Vagina (tissue), 2 donors: Measurements from ENCODE around the gene AFF3. TPM values are rescaled to one million over a fixed set of nuclear protein-coding genes. Genes with fewer than 3 reads are reported as not detected.
A peak's percentile ranks its signal among the peaks of the same experiment; 100 is the strongest.

Experiments
- DNase-seq, 2 donors: peaks; one replicate each; pipeline ENCODE4 v3.0.0-alpha.2; 2017; ENCODE audit errors: extremely low spot score in 2 of 2
- H3K27ac ChIP-seq: fragments of 200-600 bp; sonication (generic); one replicate; pipeline ENCODE4 v1.5.1; 2019
- H3K27me3 ChIP-seq: fragments of 200-600 bp; sonication (generic); one replicate; pipeline ENCODE4 v1.5.1; 2019
- H3K36me3 ChIP-seq, 2 donors: fragments of 200-600 bp; sonication (generic); one replicate each; pipeline ENCODE4 v1.5.1; 2017 to 2019
- H3K4me1 ChIP-seq: fragments of 200-600 bp; sonication (generic); one replicate; pipeline ENCODE4 v1.5.1; 2019
- H3K4me3 ChIP-seq, 2 donors: fragments of 200-600 bp; sonication (generic); 1 replicate in 1 of 2; 2 replicates in 1 of 2; pipeline ENCODE4 v1.5.1; 2016 to 2019
- H3K9me3 ChIP-seq: fragments of 200-600 bp; sonication (generic); one replicate; pipeline ENCODE4 v1.5.1; 2019
- CTCF ChIP-seq, 3 experiments: fragments of 450-650 bp in 2 of 3; fragments of 200-600 bp in 1 of 3; sonication (generic) in 1 of 3; IDR thresholded peaks; one replicate each; pipeline ENCODE4 v1.5.1; 2017 to 2019; ENCODE audit warnings: antibody characterized with exemption in 3 of 3, mild to moderate bottlenecking in 2 of 3, moderate library complexity in 2 of 3
- POLR2A ChIP-seq, 2 donors: fragments of 450-650 bp; IDR thresholded peaks; one replicate each; pipeline ENCODE4 v1.6.1; 2017; ENCODE audit warnings: antibody characterized with exemption in 2 of 2, mild to moderate bottlenecking in 2 of 2, moderate library complexity in 2 of 2
- POLR2AphosphoS5 ChIP-seq, 2 donors: sonication (generic); formaldehyde crosslinking; IDR thresholded peaks; one replicate each; pipeline ENCODE4 v1.9.0; 2017; ENCODE audit warnings: antibody characterized with exemption in 2 of 2, mild to moderate bottlenecking in 2 of 2, low read depth in 1 of 2; ENCODE audit not compliant: insufficient read depth in 1 of 2
- intact Hi-C: fragments of 100-400 bp; cut with DNase I; formaldehyde crosslinking; loops from one replicate; pipeline ENCODE4 v1.15.1; 2023
- total RNA-seq: library from RNA; depleted of rRNA; stranded (reverse); fragments of >200 nt; gene quantifications from one replicate; pipeline ENCODE4 v1.2.3, GENCODE V29; 2016

Gene AFF3
- total RNA-seq, 1 donor from 2014 or later, result 7.6 TPM

- no peak overlapping the region for H3K27ac ChIP-seq
- H3K9me3 ChIP-seq, result no peaks in the 10 kb centered on the region
- intact Hi-C loops, result no loop called here
- no peak overlapping the region for H3K4me3 ChIP-seq
- no peaks in the 10 kb centered on the region for H3K27me3 ChIP-seq
- H3K36me3 ChIP-seq, result no peaks in the 10 kb centered on the region
- H3K4me1 ChIP-seq, result peaks cover 32% of the 10 kb centered on the region
- TF ChIP-seq POLR2A (IDR thresholded peaks at IDR 0.05), result no peak
- no peak for TF ChIP-seq CTCF (IDR thresholded peaks at IDR 0.05)
- TF ChIP-seq POLR2AphosphoS5 (IDR thresholded peaks at IDR 0.05; ENCODE audit: insufficient read depth in 1 of 2, low read depth in 1 of 2), result peak in 1 of 2 donors; percentile 30
- no peak for DNase-seq
Measured at GRCh38 chr2:99698896-99699295, 443.5 kb downstream of the AFF3 start.

- Histone ChIP-seq H3K36me3 (no peaks in the 10 kb centered on the region), H3K9me3 (no peaks in the 10 kb centered on the region), H3K4me1 (peaks cover 32% of the 10 kb centered on the region), H3K27me3 (no peaks in the 10 kb centered on the region), H3K27ac (no peak overlapping the region), H3K4me3 (no peak overlapping the region)
- DNase-seq, result no peak
- intact Hi-C loops, result no loop called here
- TF ChIP-seq CTCF (IDR thresholded peaks at IDR 0.05), result no peak
- no peak for TF ChIP-seq POLR2AphosphoS5 (IDR thresholded peaks at IDR 0.05; ENCODE audit: insufficient read depth in 1 of 2, low read depth in 1 of 2)
- TF ChIP-seq POLR2A (IDR thresholded peaks at IDR 0.05), result no peak
Measured at GRCh38 chr2:99697811-99698568, 444.4 kb downstream of the AFF3 start.

- H3K27ac ChIP-seq, result no peak overlapping the region
- intact Hi-C loops, result no loop called here
- DNase-seq, result no peak
- no peak overlapping the region for H3K4me3 ChIP-seq
- H3K9me3 ChIP-seq, result no peaks in the 10 kb centered on the region
- no peaks in the 10 kb centered on the region for H3K36me3 ChIP-seq
- peaks cover 32% of the 10 kb centered on the region for H3K4me1 ChIP-seq
- no peak for TF ChIP-seq CTCF (IDR thresholded peaks at IDR 0.05)
- no peak for TF ChIP-seq POLR2AphosphoS5 (IDR thresholded peaks at IDR 0.05; ENCODE audit: insufficient read depth in 1 of 2, low read depth in 1 of 2)
- no peak for TF ChIP-seq POLR2A (IDR thresholded peaks at IDR 0.05)
- H3K27me3 ChIP-seq, result no peaks in the 10 kb centered on the region
Measured at GRCh38 chr2:99695944-99696253, 446.5 kb downstream of the AFF3 start.

- Histone ChIP-seq H3K4me3 (no peak overlapping the region), H3K9me3 (no peaks in the 10 kb centered on the region), H3K36me3 (no peaks in the 10 kb centered on the region), H3K4me1 (peaks cover 28% of the 10 kb centered on the region), H3K27ac (no peak overlapping the region), H3K27me3 (no peaks in the 10 kb centered on the region)
- TF ChIP-seq POLR2AphosphoS5 (IDR thresholded peaks at IDR 0.05; ENCODE audit: insufficient read depth in 1 of 2, low read depth in 1 of 2) (no peak), POLR2A (IDR thresholded peaks at IDR 0.05) (no peak), CTCF (IDR thresholded peaks at IDR 0.05) (no peak)
- intact Hi-C loops, result no loop called here
- no peak for DNase-seq
Measured at GRCh38 chr2:99695130-99695943, 447.1 kb downstream of the AFF3 start.

- Histone ChIP-seq H3K27me3 (no peaks in the 10 kb centered on the region), H3K4me1 (peaks cover 28% of the 10 kb centered on the region), H3K36me3 (no peaks in the 10 kb centered on the region), H3K27ac (no peak overlapping the region), H3K4me3 (no peak overlapping the region), H3K9me3 (no peaks in the 10 kb centered on the region)
- no peak for DNase-seq
- TF ChIP-seq CTCF (IDR thresholded peaks at IDR 0.05), result no peak
- no peak for TF ChIP-seq POLR2A (IDR thresholded peaks at IDR 0.05)
- no peak for TF ChIP-seq POLR2AphosphoS5 (IDR thresholded peaks at IDR 0.05; ENCODE audit: insufficient read depth in 1 of 2, low read depth in 1 of 2)
- intact Hi-C loops, result no loop called here
Measured at GRCh38 chr2:99694331-99694730, 448.1 kb downstream of the AFF3 start.
